NCI-H524 treated with DMSO at 0.1 percent for 48 hours (cell line): ENCODE data around the gene OCIAD1.
A peak's percentile ranks its signal among the peaks of the same experiment; 100 is the strongest.

Source experiments
- DNase-seq: peaks from one replicate; lab custom pipeline; 2025; lab: John Stamatoyannopoulos, UW

The OCIAD1 gene

GRCh38 chr4:48891028-48891619 is 60.2 kb downstream of the OCIAD1 start:
- DNase-seq, result no peak

GRCh38 chr4:48896845-48897244 is 66.0 kb downstream of the OCIAD1 start:
- peak; percentile 67 for DNase-seq

- DNase-seq, result no peak
These were observed 68.0 kb downstream of the OCIAD1 start for GRCh38 chr4:48898733-48899431.

- DNase-seq, result no peak
These were observed 68.5 kb downstream of the OCIAD1 start for GRCh38 chr4:48899432-48899749.

- no peak for DNase-seq
These were observed 69.1 kb downstream of the OCIAD1 start for GRCh38 chr4:48899950-48900349.

GRCh38 chr4:48901196-48901595 is 70.3 kb downstream of the OCIAD1 start:
- DNase-seq, result no peak

- peak; percentile 90 for DNase-seq
These were observed 71.4 kb downstream of the OCIAD1 start for GRCh38 chr4:48902266-48902665.

GRCh38 chr4:48904101-48904500 is 73.2 kb downstream of the OCIAD1 start:
- DNase-seq, result peak; percentile 85

GRCh38 chr4:48904541-48905142 is 73.8 kb downstream of the OCIAD1 start:
- DNase-seq, result no peak

GRCh38 chr4:48905363-48906015 is 74.6 kb downstream of the OCIAD1 start:
- no peak for DNase-seq

- peak; percentile 83 for DNase-seq
These were observed 75.6 kb downstream of the OCIAD1 start, which contains the start of gene OCIAD2 for GRCh38 chr4:48906206-48907173. TSS of gene OCIAD2 (minus strand) at chr4:48906774. CDS start at chr4:48904549, 2,225 bp downstream.

- DNase-seq, result no peak
These were observed 77.0 kb downstream of the OCIAD1 start for GRCh38 chr4:48907706-48908477.

- no peak for DNase-seq
These were observed 77.8 kb downstream of the OCIAD1 start for GRCh38 chr4:48908687-48909086.

- no peak for DNase-seq
These were observed 78.8 kb downstream of the OCIAD1 start for GRCh38 chr4:48909697-48910096.

GRCh38 chr4:48910511-48910910 is 79.6 kb downstream of the OCIAD1 start:
- no peak for DNase-seq
